IMR-90 (cell line): ENCODE data around the gene RNF40. TPM values are rescaled to one million over a fixed set of nuclear protein-coding genes. Genes with fewer than 3 reads are reported as not detected.

ENCODE experiments used
- ATAC-seq: fragments of 200-7000 bp; cut with Tn5 transposase; 2 replicates; pipeline ENCODE4 v1.9.1; 2020; ENCODE audit warnings: low read depth, mild to moderate bottlenecking, moderate library complexity
- BruUV-seq: library from RNA; stranded (reverse); fragments of 400-500 nt; replicated peaks from 2 replicates; lab custom pipeline; 2021; lab: Mats Ljungman, UMichigan
- CTCF ChIA-PET: fragments of 300-600 bp; formaldehyde crosslinking; extraction: SDS; loops from one replicate; lab custom pipeline; 2021; ENCODE audit warnings: antibody characterized with exemption; lab: Yijun Ruan, JAX
- POLR2A ChIA-PET: fragments of 300-600 bp; sonication (Branson Sonifier 250); formaldehyde crosslinking; loops from one replicate; lab custom pipeline; 2022; ENCODE audit warnings: antibody characterized with exemption; ENCODE audit not compliant: unreplicated experiment; lab: Charles Lee
- DNase-seq: peaks from one replicate; pipeline ENCODE4 v3.0.0; 2013
- H2AFZ ChIP-seq: replicated peaks from 2 replicates; pipeline ENCODE3; 2013; ENCODE audit warnings: low read length, mild to moderate bottlenecking; ENCODE audit not compliant: poor library complexity
- H2AK5ac ChIP-seq: 2 replicates; pipeline ENCODE4 v1.6.1; 2013; ENCODE audit warnings: low read depth, low read length, inconsistent platforms
- H2AK9ac ChIP-seq: replicated peaks from 2 replicates; pipeline ENCODE3; 2013; ENCODE audit warnings: mild to moderate bottlenecking, low read depth, low read length, moderate library complexity; ENCODE audit not compliant: poor library complexity
- H2BK120ac ChIP-seq: 2 replicates; pipeline ENCODE4 v1.6.1; 2013; ENCODE audit warnings: low read depth, low read length, inconsistent platforms
- H2BK15ac ChIP-seq: 3 replicates; pipeline ENCODE4 v1.6.1; 2013; ENCODE audit warnings: low read depth, low read length, inconsistent platforms
- H2BK20ac ChIP-seq: 2 replicates; pipeline ENCODE4 v1.6.1; 2013; ENCODE audit warnings: low read depth, mild to moderate bottlenecking, inconsistent platforms, low read length, moderate library complexity
- H2BK5ac ChIP-seq: 2 replicates; pipeline ENCODE4 v1.6.1; 2013; ENCODE audit warnings: mild to moderate bottlenecking, low read depth, low read length, inconsistent platforms; ENCODE audit not compliant: poor library complexity, severe bottlenecking
- H3K14ac ChIP-seq: replicated peaks from 2 replicates; pipeline ENCODE4 v1.6.1; 2013; ENCODE audit warnings: low read depth, low read length, inconsistent platforms
- H3K18ac ChIP-seq: 2 replicates; pipeline ENCODE4 v1.6.1; 2013; ENCODE audit warnings: low read depth, low read length, control low read depth
- H3K23ac ChIP-seq: 2 replicates; pipeline ENCODE4 v1.6.1; 2013; ENCODE audit warnings: low read depth, low read length, inconsistent platforms
- H3K27ac ChIP-seq: 2 replicates; pipeline ENCODE4 v1.5.1; 2013; ENCODE audit warnings: mild to moderate bottlenecking, control low read depth, low read length; ENCODE audit not compliant: insufficient read depth
- H3K27me3 ChIP-seq: 2 replicates; pipeline ENCODE4 v1.6.1; 2013; ENCODE audit warnings: low read length; ENCODE audit not compliant: control insufficient read depth, insufficient read depth
- H3K36me3 ChIP-seq: 2 replicates; pipeline ENCODE4 v1.6.1; 2013; ENCODE audit warnings: low read length, mixed read lengths; ENCODE audit not compliant: control insufficient read depth, insufficient read depth
- H3K4ac ChIP-seq: 2 replicates; pipeline ENCODE4 v1.6.1; 2013; ENCODE audit warnings: low read depth, low read length, inconsistent platforms
- H3K4me1 ChIP-seq: 2 replicates; pipeline ENCODE4 v1.6.1; 2013; ENCODE audit warnings: low read length, mixed read lengths; ENCODE audit not compliant: control insufficient read depth, insufficient read depth
- H3K4me2 ChIP-seq: 2 replicates; pipeline ENCODE4 v1.6.1; 2013; ENCODE audit warnings: low read depth, mild to moderate bottlenecking, control low read depth, low read length, moderate library complexity
- H3K4me3 ChIP-seq: 2 replicates; pipeline ENCODE4 v1.5.1; 2013; ENCODE audit warnings: low read depth, mild to moderate bottlenecking, control low read depth, low read length, moderate library complexity; ENCODE audit not compliant: insufficient read depth
- H3K56ac ChIP-seq: 2 replicates; pipeline ENCODE4 v1.6.1; 2013; ENCODE audit warnings: low read length, inconsistent platforms; ENCODE audit not compliant: insufficient read depth; ENCODE audit errors: extremely low read depth
- H3K79me1 ChIP-seq, 2 experiments: 2 replicates each; pipeline ENCODE4 v1.6.1; 2013; ENCODE audit warnings: low read length in 2 of 2, inconsistent platforms in 1 of 2, low read depth in 1 of 2
- H3K9ac ChIP-seq: 2 replicates; pipeline ENCODE4 v1.6.1; 2013; ENCODE audit warnings: low read depth, low read length, control low read depth
- H3K9me1 ChIP-seq: 2 replicates; pipeline ENCODE4 v1.6.1; 2013; ENCODE audit warnings: low read length, inconsistent platforms; ENCODE audit not compliant: insufficient read depth
- H3K9me3 ChIP-seq: 2 replicates; pipeline ENCODE4 v1.6.1; 2013; ENCODE audit warnings: low read length; ENCODE audit not compliant: control insufficient read depth, insufficient read depth
- H4K20me1 ChIP-seq: 2 replicates; pipeline ENCODE4 v1.6.1; 2013; ENCODE audit warnings: low read length, inconsistent platforms; ENCODE audit not compliant: insufficient read depth
- H4K5ac ChIP-seq: 2 replicates; pipeline ENCODE4 v1.6.1; 2013; ENCODE audit warnings: mild to moderate bottlenecking, low read depth, low read length, control low read depth
- H4K8ac ChIP-seq, 2 experiments: 2 replicates each; pipeline ENCODE4 v1.6.1; 2013; ENCODE audit warnings: low read depth in 2 of 2, low read length in 2 of 2, control low read depth in 1 of 2, inconsistent platforms in 1 of 2
- H4K91ac ChIP-seq: 2 replicates; pipeline ENCODE4 v1.6.1; 2013; ENCODE audit warnings: low read depth, low read length, inconsistent platforms; ENCODE audit not compliant: insufficient read depth
- BHLHE40 ChIP-seq: fragments of 150-350 bp; IDR thresholded peaks from 2 replicates; pipeline ENCODE4 v1.6.1; 2016; ENCODE audit warnings: mild to moderate bottlenecking, low read depth, low read length
- CEBPB ChIP-seq: IDR thresholded peaks from 2 replicates; pipeline ENCODE4 v1.6.1; 2012; ENCODE audit warnings: low read depth, low read length, improper control_type of control experiment
- CHD1 ChIP-seq: IDR thresholded peaks from 2 replicates; pipeline ENCODE4 v1.6.1; 2012; ENCODE audit warnings: low read depth, low read length, improper control_type of control experiment
- CTCF ChIP-seq: conservative IDR thresholded peaks from 2 replicates; pipeline ENCODE4 v1.5.1; 2012; ENCODE audit warnings: mild to moderate bottlenecking, low read depth, low read length, improper control_type of control experiment
- ELK1 ChIP-seq: fragments of 150-350 bp; IDR thresholded peaks from 2 replicates; pipeline ENCODE4 v1.6.1; 2016; ENCODE audit warnings: low read depth, mild to moderate bottlenecking, low read length, moderate library complexity, borderline replicate concordance
- FOS ChIP-seq: fragments of 150-350 bp; IDR thresholded peaks from 2 replicates; pipeline ENCODE4 v1.6.1; 2016; ENCODE audit warnings: low read depth, low read length
- MAZ ChIP-seq: IDR thresholded peaks from 2 replicates; pipeline ENCODE4 v1.6.1; 2012; ENCODE audit warnings: low read depth, mild to moderate bottlenecking, low read length, improper control_type of control experiment, moderate library complexity, borderline replicate concordance
- MXI1 ChIP-seq: IDR thresholded peaks from 2 replicates; pipeline ENCODE4 v1.6.1; 2012; ENCODE audit warnings: low read depth, mild to moderate bottlenecking, low read length, moderate library complexity, borderline replicate concordance
- NFE2L2 ChIP-seq: fragments of 150-350 bp; IDR thresholded peaks from 2 replicates; pipeline ENCODE4 v1.6.1; 2016; ENCODE audit warnings: low read depth, mild to moderate bottlenecking, low read length
- POLR2A ChIP-seq: IDR thresholded peaks from 2 replicates; pipeline ENCODE4 v1.6.1; 2012; ENCODE audit warnings: mild to moderate bottlenecking, low read depth, low read length
- RAD21 ChIP-seq: IDR thresholded peaks from 2 replicates; pipeline ENCODE4 v1.6.1; 2012; ENCODE audit warnings: low read length, improper control_type of control experiment
- RCOR1 ChIP-seq: IDR thresholded peaks from 2 replicates; pipeline ENCODE4 v1.6.1; 2012; ENCODE audit warnings: mild to moderate bottlenecking, low read length, improper control_type of control experiment; ENCODE audit not compliant: insufficient replicate concordance
- SMC3 ChIP-seq: fragments of 150-350 bp; IDR thresholded peaks from 2 replicates; pipeline ENCODE4 v1.6.1; 2016; ENCODE audit warnings: low read depth, mild to moderate bottlenecking, antibody characterized with exemption, low read length, moderate library complexity
- USF2 ChIP-seq: fragments of 150-350 bp; IDR thresholded peaks from 2 replicates; pipeline ENCODE4 v1.6.1; 2017; ENCODE audit warnings: mild to moderate bottlenecking, antibody characterized with exemption, low read length, low read depth
- WGBS, 2 experiments: methylation state at CpG; one replicate each; pipeline versions ENCODE4 v1.1.5 to v1.1.7; 2013; ENCODE audit warnings: missing lambda C conversion rate in 2 of 2; ENCODE audit not compliant: insufficient read length in 1 of 2; ENCODE audit errors: extremely low coverage in 2 of 2; 5-methylcytosine and 5-hydroxymethylcytosine counted together
- dilution Hi-C: fragments of 300-500 bp; cut with HindIII; formaldehyde crosslinking; loops from one replicate; pipeline ENCODE4 v1.14.3; 2018; ENCODE audit warnings: low sequenced_read_pairs; ENCODE audit not compliant: unreplicated experiment
- in situ Hi-C: fragments of 300-500 bp; cut with MboI; formaldehyde crosslinking; loops from 3 replicates; pipeline ENCODE4 v1.14.3; 2019; ENCODE audit warnings: low sequenced_read_pairs, inconsistent platforms, mixed read lengths
- intact Hi-C: fragments of 100-400 bp; cut with micrococcal nuclease; formaldehyde crosslinking; loops from 2 replicates; pipeline ENCODE4 v1.10.0; 2022
- polyA plus RNA-seq, 3 experiments: library from polyadenylated mRNA; depleted of rRNA; stranded (reverse); fragments of >200 nt; gene quantifications; 2 replicates each; pipeline ENCODE4 v1.2.3, GENCODE V29; 2012; ENCODE audit warnings: low replicate concordance in 1 of 3
- total RNA-seq: library from RNA; depleted of rRNA; stranded (reverse); fragments of >200 nt; gene quantifications from 2 replicates; pipeline ENCODE4 v1.2.3, GENCODE V29; 2012

Gene RNF40
- total and polyA plus RNA-seq, 2 of the 4 experiments (the other 2 are of a cell fraction) = 46.7 to 72.4 TPM

GRCh38 chr16:30802936-30803335 is 40.8 kb downstream of the RNF40 start:
- no peak overlapping the region for H3K4ac ChIP-seq
- H3K9ac ChIP-seq = no peak overlapping the region
- H3K4me3 ChIP-seq = no peak overlapping the region
- no peaks in the 10 kb centered on the region for H3K27me3 ChIP-seq
- H3K9me3 ChIP-seq = no peaks in the 10 kb centered on the region
- ATAC-seq (no peak), DNase-seq (no peak)
- dilution Hi-C loops (no loop called here), in situ Hi-C loops (no loop called here), intact Hi-C loops (no loop called here)
- H4K8ac ChIP-seq = no peak overlapping the region
- peaks cover 8% of the 10 kb centered on the region; the same call in 1 of the 2 replicates for H3K9me1 ChIP-seq
- peaks cover 8% of the 10 kb centered on the region for H3K4me1 ChIP-seq
- no peak overlapping the region for H2BK120ac ChIP-seq
- H2AK5ac ChIP-seq = no peak overlapping the region
- POLR2A ChIA-PET = no interaction called here
- H3K27ac ChIP-seq = no peak overlapping the region
- H2AFZ ChIP-seq = no peak overlapping the region
- no TSS peak for BruUV-seq
- H3K18ac ChIP-seq = no peak overlapping the region
- peaks cover 8 to 15% of the 10 kb centered on the region in 2 experiments; a peak in 3 of 4 replicates for H3K79me1 ChIP-seq
- H4K91ac ChIP-seq = no peak overlapping the region
- CTCF ChIA-PET = no interaction called here
- H4K20me1 ChIP-seq = no peaks in the 10 kb centered on the region
- no peak overlapping the region for H2BK20ac ChIP-seq
- no peak overlapping the region for H2BK5ac ChIP-seq
- no peak overlapping the region for H3K14ac ChIP-seq
- no peak overlapping the region for H2BK15ac ChIP-seq
- no peaks in the 10 kb centered on the region for H3K36me3 ChIP-seq
- H4K5ac ChIP-seq = no peak overlapping the region
- no CpG with 5 or more reads among the region's 3 CpGs for WGBS, 2 experiments
- H2AK9ac ChIP-seq = no peak overlapping the region
- H3K4me2 ChIP-seq = no peak overlapping the region
- no peak overlapping the region for H3K56ac ChIP-seq
- no peak overlapping the region for H3K23ac ChIP-seq
- no peak for TF ChIP-seq RAD21
- no peak for TF ChIP-seq ELK1
- TF ChIP-seq MAZ = no peak
- no peak for TF ChIP-seq CHD1
- TF ChIP-seq NFE2L2 = no peak
- TF ChIP-seq USF2 = no peak
- no peak for TF ChIP-seq POLR2A
- no peak for TF ChIP-seq FOS
- no peak for TF ChIP-seq MXI1
- no peak for TF ChIP-seq CEBPB
- no peak for TF ChIP-seq CTCF
- no peak for TF ChIP-seq BHLHE40
- no peak for TF ChIP-seq SMC3
- no peak for TF ChIP-seq RCOR1
